HG03571 (cell line): Measurements from ENCODE around the gene ABCC3.

ENCODE experiments used
- ATAC-seq: cut with Tn5 transposase; IDR thresholded peaks from one replicate; pipeline ENCODE4 v1.9.1; 2021; ENCODE audit not compliant: unreplicated experiment

ABCC3 gene

DNA sequence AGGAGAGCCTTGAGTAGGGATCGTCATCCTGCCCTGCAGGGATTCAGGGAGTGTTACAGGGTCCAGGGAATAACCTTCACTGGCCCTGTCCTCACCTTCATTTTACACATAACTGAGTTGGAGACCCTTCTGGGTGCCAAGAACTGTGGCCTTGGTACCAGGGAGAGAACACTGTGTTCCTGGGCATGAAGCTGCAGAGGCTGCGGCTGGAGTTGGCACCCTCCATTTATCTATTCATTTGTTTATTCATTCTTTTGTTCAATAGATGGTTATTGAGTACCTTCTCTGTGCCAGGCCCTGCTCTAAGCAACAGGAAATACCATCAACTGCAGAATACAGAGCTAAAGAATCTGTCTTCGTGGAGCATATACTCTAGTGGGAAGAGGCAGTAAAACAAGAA lies 6.7 kb downstream of the ABCC3 start:
- ATAC-seq, result no peak

GRCh38 chr17:50642071-50642721 lies 7.5 kb downstream of the ABCC3 start:
- no peak for ATAC-seq

DNA sequence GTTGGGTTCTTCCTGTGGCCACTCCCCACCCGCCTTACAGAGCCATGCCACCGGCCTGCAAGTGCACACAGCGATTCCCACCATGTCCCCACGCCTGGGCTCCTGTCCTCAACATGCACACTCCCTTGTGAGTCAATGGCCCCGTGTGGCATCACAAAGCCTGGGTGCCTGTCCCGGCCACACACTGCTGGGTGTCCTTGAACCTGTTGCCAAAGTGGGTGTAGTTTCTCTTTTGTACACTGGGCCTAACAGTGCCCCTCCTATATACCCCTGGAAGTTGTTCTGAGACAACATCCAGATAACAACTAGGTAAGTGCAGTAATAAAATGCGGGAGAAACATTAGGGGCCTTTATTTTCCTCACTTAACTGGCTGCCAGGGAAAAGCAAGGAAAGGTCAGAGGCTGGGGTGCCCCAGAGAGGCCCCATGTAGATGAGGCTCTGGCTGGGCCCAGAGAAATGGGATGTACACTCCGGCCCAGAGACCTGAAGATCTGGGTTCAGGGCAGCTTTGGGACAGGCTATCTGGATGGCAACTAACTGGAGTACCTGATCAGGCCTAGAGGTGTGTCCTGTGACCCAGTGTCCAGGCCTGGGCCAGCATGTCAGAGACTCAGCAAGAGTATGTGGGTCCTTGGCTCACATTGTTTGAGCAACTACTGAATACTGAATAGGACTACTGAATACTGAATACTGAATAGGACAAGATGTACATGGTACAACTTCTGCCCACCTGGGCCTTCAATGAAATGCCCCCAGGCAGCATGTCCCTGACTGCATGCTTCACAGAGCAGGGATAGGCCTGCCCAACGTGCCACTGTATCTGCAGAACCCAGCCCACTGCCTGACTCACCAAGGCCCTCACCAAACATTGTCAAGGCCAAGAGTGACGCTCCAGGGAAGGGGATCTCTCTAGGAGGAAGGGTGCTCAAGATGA lies 8.3 kb downstream of the ABCC3 start:
- no peak for ATAC-seq

- ATAC-seq, result no peak
These were observed 11.3 kb downstream of the ABCC3 start for GRCh38 chr17:50645748-50646682.

- no peak for ATAC-seq
These were observed 12.5 kb downstream of the ABCC3 start for GRCh38 chr17:50647187-50647586.

GRCh38 chr17:50649042-50649908 lies 14.6 kb downstream of the ABCC3 start:
- no peak for ATAC-seq

- ATAC-seq, result no peak
These were observed 17.0 kb downstream of the ABCC3 start for GRCh38 chr17:50651661-50652060.

DNA sequence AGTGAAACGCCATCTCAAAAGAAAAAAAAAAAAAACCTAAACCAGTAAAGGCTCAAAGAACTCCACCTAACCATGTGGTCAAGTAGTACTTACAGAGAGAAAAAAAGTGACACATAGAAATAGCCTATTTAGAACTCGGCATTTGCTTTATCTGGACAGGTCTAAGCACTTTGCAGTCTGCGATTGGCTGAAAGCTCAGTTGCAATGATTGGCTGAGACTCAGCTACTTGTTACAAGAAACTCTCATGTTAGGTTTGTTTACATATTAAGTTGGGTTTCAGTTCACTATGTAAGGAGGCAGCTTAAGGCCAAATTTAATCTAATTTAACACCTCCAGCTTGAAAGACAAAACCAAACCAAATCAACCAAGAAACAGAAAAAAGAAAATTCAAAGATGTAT lies 19.1 kb downstream of the ABCC3 start:
- ATAC-seq, result no peak

- ATAC-seq, result no peak
These were observed 21.8 kb downstream of the ABCC3 start for GRCh38 chr17:50656509-50656908.

- ATAC-seq, result no peak
These were observed 22.4 kb downstream of the ABCC3 start for GRCh38 chr17:50657054-50657453.

DNA sequence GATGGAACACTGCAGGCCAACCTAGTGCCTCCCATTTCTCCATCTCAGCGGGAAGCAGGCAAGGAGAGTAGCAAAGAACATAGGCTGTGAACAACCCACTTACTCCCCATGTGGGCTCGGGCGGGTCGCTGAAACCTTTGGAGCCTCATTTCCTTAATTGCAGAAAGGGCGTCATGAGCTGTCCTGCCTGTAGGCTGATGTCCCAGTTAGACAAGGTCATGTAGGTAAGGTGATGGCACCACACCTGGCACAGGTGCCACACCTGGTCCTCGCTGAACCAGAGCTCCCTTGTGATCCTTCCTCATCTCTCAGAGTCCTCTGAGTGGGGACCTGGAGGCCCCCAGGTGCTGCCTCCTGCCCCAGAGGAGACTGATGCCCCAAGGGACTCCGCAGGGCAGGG lies 22.9 kb downstream of the ABCC3 start:
- ATAC-seq, result no peak

DNA sequence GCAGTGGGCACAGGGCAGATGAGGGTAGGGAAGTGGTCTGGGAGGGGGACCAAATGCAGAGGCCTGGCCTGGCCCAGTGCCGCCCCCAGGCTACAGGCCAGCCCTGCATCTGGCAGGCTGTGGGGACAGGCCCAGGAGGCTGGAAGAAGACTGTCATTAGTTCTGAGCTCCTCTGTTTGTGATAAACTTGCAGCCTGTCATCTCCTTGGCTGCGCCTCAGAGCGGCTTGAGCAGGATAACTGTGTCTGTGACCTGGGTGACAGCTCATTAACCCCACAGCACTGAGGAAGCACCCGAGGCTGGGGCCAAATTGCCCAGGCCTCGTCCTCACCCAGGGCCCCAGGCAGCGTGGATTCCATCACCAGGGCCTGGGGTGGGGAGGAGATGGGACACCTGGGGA lies 23.9 kb downstream of the ABCC3 start:
- no peak for ATAC-seq

DNA sequence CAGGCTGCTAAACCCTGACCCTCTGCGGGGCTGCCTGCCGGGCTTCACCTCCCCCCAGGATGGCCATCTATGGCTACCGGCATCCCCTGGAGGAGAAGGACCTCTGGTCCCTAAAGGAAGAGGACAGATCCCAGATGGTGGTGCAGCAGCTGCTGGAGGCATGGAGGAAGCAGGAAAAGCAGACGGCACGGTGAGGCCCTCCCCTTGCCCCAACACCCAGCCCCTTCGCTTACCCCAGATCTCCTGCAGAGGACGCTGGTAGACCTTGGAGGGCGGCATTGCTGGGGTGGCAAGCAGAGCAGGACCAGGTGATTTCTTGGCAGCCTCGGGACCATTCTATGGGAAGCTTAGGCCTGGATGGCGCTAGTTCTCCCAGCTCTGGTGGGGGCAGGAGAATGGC lies 24.5 kb downstream of the ABCC3 start:
- ATAC-seq, result no peak

DNA sequence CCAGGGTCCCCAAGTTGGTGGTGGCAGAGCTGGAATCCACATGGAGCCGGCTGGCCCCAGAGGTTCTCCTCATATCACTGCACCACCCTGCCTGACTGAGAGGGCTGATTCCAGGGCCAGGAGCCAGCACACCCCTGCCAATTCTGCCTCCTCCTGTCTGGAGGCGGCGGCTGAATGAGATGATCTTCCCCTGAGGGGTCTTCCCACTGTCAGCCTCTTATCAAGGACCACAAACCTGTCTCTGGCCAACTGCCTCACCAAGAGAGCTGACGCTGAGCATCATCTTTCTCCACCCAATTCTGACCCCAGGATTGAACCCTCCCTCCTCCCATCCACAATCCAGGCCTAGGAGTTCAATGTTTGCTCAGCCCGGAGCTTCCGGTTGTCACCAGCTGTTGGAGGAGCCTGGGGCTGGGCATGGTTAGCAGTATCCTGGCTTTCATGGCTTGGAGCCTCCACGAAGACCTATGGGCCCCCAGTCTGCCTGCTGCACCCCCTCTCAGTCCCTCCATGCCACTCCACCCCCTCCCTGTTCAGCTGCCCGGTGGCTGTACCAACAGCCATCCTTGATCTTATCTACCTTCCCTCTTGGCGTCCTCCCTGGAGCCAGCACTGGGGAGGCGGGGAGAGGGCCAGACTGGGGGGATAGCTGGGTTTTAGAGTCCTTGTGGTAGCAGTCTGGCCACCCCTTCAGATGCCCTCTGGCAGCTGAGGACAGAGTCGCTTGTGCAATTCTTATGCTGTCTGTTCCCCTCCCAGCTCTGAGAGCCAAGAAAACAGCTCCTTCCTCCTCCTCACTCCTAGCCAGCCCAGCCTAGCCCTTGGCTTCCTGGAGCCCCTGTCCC lies 25.6 kb downstream of the ABCC3 start:
- no peak for ATAC-seq

DNA sequence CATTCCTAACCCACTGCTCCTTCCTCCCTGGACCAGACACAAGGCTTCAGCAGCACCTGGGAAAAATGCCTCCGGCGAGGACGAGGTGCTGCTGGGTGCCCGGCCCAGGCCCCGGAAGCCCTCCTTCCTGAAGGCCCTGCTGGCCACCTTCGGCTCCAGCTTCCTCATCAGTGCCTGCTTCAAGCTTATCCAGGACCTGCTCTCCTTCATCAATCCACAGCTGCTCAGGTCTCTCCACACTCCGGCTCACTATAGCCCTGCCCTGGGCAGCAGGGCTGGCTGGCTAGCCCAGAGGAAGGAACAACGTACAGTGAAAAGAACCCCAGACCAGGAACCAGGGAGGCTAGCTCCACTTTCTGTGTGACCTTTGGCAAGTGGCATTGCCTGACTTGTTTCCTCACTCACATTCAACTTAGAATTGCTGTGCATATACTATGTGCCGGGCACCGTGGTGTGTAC lies 26.2 kb downstream of the ABCC3 start:
- ATAC-seq, result no peak

DNA sequence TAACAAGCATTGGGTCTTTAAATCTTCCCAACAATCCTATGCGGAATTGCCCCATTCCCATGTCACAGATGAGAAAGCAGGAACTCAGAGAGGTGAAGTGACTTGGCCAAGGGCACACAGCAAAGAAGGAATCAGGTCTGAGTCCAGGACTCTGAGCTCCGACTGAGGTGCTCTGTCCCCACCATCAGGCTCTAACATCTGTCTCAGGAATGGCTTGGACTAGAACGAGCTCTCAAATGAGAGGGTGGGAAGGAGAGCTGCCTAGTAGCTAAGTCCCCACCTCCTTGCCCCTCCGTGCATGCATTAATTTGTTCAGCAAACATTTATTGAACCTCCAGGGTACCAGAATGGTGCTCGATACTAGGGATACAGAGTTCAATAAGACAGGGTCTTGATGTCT lies 26.7 kb downstream of the ABCC3 start:
- ATAC-seq, result no peak

DNA sequence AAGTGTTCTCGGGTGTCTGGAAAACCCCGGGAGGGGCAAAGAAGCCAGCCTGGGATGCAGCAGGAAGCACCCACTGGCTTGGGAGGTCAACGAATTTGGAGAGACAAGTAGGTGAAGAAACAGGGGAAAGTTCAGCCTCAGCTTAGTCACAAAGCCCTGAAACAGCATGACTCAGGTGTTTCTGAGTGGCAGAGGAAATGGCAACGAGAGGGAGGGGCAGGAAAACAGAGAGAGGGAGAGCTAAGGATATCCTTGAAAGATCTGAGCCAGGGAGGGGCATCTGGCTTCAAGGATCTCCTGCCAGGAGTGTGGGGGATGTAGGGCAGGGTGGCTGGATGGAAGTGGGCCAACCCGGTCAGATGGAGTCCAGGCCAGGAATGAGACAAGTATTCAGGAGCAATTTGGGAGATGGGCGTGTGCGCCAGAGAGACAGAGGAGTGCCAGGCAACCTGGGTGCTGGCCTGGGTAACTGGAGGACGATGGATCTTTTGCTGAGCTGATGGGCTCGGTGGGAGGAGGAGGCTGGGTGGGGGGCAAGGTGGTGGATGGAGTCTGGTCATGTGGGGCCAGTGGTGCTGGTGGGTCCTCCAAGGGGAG lies 27.2 kb downstream of the ABCC3 start:
- ATAC-seq, result no peak

DNA sequence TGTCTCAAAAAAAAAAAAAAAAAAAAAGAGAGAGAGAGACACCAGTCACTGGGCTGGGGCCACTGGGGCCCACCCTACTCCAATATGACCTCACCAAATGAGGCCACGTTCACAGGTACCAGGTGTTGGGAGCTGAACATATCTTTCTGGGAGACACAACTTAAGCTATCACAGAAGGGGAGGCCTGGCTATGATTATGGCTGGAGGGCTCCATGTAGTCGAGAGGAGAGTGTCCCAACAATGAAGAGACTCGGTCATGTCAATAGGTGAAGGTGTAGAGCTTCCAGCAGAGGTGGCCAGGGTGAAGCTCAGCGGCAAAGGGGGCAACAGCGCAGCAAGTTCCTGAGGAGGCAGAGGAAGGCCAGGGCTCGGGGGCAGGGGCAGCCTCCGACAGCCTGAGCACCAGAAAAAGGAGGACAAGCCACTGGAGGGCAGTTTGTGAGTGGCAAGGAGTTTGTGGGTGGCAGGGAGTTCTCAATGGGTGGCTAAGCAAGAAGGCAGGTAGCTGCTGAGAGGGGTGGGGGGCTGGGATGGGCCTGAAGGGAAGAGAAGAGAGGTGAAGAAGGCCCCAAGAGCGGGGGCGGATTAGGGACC lies 28.0 kb downstream of the ABCC3 start:
- ATAC-seq, result no peak
